ENCODE measurements around the gene THUMPD3. TPM values are rescaled to one million over a fixed set of nuclear protein-coding genes. Genes with fewer than 3 reads are reported as not detected.

The THUMPD3 gene
- polyA plus RNA-seq, 2 donors: 21.2 to 24.7 TPM

DNA sequence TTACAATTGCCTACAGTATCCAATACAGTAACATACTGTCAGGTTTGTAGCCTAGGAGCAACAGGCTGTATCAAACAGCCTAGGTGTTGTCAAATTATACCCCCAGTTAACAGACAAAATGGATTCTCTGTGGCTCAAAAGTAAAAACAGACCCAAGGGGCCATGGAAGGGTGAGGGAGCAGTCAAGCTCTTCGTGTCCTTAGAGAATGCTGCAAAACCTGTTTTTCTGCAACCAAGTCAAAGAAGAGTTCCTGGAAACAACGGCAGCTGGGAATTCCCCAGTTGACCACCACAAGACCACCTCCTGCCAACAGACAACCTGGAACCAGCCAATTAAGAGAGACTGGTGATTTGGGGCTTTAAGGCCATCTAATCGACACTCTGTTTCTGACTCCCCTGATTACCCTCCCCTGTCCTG lies 11.1 kb upstream of the THUMPD3 start:
- Histone ChIP-seq H3K9me3 (ENCODE audit: control insufficient read depth in 2 of 2, insufficient read depth in 1 of 2, low read depth in 1 of 2, low read length in 1 of 2) (no peaks in the 10 kb centered on the region), H3K4me3 (ENCODE audit: low read depth in 1 of 2, low read length in 2 of 2) (no peak overlapping the region), H3K27ac (ENCODE audit: low read depth in 2 of 2, low read length in 1 of 2) (no peak overlapping the region), H3K27me3 (ENCODE audit: control insufficient read depth in 1 of 2, insufficient read depth in 2 of 2, low read length in 2 of 2) (no peaks in the 10 kb centered on the region), H3K36me3 (ENCODE audit: control insufficient read depth in 2 of 2, insufficient read depth in 2 of 2, low read length in 1 of 2) (peaks cover 0 to 3% of the 10 kb centered on the region in 2 donors), H3K4me1 (ENCODE audit: control insufficient read depth in 2 of 2, insufficient read depth in 2 of 2, low read length in 1 of 2) (peaks cover 0 to 18% of the 10 kb centered on the region in 2 donors)
- 26 to 46% methylated on average over 3 of the region's 3 CpGs for WGBS, 2 donors

DNA sequence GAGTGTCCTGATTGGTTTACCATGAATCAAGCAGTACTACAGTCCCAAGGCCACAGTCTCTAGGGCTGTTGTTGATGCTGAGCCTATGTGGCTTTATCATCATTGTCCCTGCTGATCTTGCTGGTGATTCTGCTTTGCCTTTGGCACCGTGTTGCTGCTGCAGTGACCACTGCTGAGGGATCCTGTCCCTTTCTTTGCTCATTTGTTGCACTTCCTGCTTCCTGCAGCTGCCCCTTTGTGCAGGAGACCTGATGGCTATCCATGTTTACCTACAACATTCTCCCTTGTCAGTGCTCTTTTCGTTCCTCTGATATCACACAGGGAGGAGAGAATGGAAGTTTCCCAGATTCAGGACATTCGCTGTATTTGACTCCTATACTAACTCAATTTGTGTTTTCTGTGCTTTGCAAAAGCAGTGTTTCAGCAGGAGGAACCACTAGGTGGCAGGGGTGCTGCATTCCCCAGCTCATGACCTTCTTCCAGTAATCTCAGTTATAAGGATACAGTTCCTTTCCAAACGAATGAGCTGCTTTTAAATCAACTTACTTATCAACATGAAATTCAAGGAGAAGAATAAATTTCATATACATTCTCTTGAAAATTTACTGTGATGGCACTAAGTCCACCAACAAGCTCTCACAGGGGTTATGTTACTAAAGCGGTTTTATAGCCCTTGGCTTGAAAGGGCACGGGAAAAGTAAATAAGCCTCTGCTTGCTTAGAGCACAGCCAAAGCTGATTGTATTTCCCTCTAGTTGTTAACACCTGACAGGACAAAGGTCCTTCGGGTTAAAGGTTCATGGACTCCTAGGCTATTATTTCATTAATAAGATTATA lies 9.7 kb upstream of the THUMPD3 start:
- Histone ChIP-seq H3K27ac (ENCODE audit: low read depth in 2 of 2, low read length in 1 of 2) (no peak overlapping the region), H3K4me3 (ENCODE audit: low read depth in 1 of 2, low read length in 2 of 2) (no peak overlapping the region), H3K27me3 (ENCODE audit: control insufficient read depth in 1 of 2, insufficient read depth in 2 of 2, low read length in 2 of 2) (no peaks in the 10 kb centered on the region), H3K4me1 (ENCODE audit: control insufficient read depth in 2 of 2, insufficient read depth in 2 of 2, low read length in 1 of 2) (peaks cover 0 to 18% of the 10 kb centered on the region in 2 donors), H3K9me3 (ENCODE audit: control insufficient read depth in 2 of 2, insufficient read depth in 1 of 2, low read depth in 1 of 2, low read length in 1 of 2) (no peaks in the 10 kb centered on the region), H3K36me3 (ENCODE audit: control insufficient read depth in 2 of 2, insufficient read depth in 2 of 2, low read length in 1 of 2) (peaks cover 0 to 3% of the 10 kb centered on the region in 2 donors)
- 20 to 29% methylated on average over 7 of the region's 7 CpGs for WGBS, 2 donors

DNA sequence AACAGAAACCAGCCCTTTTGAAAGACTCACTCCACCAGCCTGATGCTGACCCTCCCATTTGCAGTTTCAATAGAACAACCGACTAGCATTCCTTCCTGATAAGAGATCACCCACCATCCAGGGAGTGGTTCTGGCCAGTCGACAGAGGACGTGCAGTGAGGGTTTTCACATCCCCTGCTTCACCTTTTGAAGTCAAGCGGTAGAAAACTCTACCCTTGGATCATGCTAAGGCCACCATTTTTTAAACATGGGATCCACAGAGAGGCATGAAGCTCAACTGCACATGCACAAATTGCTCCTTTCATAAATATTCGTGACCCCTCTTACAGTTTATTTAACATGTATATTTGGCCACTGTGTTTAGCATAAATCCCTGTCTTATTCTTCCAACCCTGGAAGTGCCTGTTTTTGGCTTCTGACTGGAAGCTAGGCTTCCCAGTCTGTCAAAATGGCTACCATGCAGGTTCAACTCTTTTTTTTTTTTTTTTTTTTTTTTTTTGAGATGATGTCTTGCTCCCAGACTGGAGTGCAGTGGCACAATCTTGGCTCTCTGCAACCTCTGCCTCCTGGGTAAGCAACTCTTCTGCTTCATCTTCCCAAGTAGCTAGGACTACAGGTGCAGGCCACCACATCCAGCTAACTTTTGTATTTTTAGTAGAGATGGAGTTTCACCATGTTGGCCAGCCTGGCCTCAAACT lies 1.0 kb upstream of the THUMPD3 start:
- Histone ChIP-seq H3K4me1 (ENCODE audit: control insufficient read depth in 2 of 2, insufficient read depth in 2 of 2, low read length in 1 of 2) (no peaks in the 10 kb centered on the region), H3K27ac (ENCODE audit: low read depth in 2 of 2, low read length in 1 of 2) (no peak overlapping the region), H3K27me3 (ENCODE audit: control insufficient read depth in 1 of 2, insufficient read depth in 2 of 2, low read length in 2 of 2) (no peaks in the 10 kb centered on the region), H3K9me3 (ENCODE audit: control insufficient read depth in 2 of 2, insufficient read depth in 1 of 2, low read depth in 1 of 2, low read length in 1 of 2) (no peaks in the 10 kb centered on the region), H3K36me3 (ENCODE audit: control insufficient read depth in 2 of 2, insufficient read depth in 2 of 2, low read length in 1 of 2) (peaks cover 0 to 2% of the 10 kb centered on the region in 2 donors), H3K4me3 (ENCODE audit: low read depth in 1 of 2, low read length in 2 of 2) (no peak overlapping the region)
- 65 to 67% methylated on average over 5 of the region's 5 CpGs for WGBS, 2 donors

DNA sequence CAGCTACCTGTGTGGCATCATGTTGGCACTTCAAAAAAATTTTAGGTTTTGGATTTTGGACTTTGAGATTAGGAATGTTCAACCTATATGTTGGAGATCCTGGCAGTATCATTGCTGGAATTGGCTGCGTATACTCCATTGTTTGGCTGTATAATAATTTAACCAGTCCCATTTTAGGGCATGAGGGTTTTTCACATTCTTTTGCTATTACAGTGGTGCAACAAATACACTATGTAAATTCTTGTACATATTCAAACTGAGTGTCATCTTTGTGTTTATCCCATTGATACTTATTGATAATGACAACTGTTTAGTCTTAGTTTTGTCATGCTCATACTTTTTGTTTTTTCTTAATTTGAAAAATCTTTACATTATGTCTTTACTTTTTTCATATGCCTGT lies 6.7 kb downstream of the THUMPD3 start:
- 83 to 96% methylated on average over 1 of the region's 1 CpG for WGBS, 2 donors
- no peaks in the 10 kb centered on the region for H3K9me3 ChIP-seq (ENCODE audit: control insufficient read depth in 2 of 2, insufficient read depth in 1 of 2, low read depth in 1 of 2, low read length in 1 of 2)
- no peak overlapping the region for H3K27ac ChIP-seq (ENCODE audit: low read depth in 2 of 2, low read length in 1 of 2)
- H3K36me3 ChIP-seq (ENCODE audit: control insufficient read depth in 2 of 2, insufficient read depth in 2 of 2, low read length in 1 of 2): peaks cover 5% of the 10 kb centered on the region in 2 donors
- H3K4me3 ChIP-seq (ENCODE audit: low read depth in 1 of 2, low read length in 2 of 2): no peak overlapping the region
- no peaks in the 10 kb centered on the region for H3K27me3 ChIP-seq (ENCODE audit: control insufficient read depth in 1 of 2, insufficient read depth in 2 of 2, low read length in 2 of 2)
- H3K4me1 ChIP-seq (ENCODE audit: control insufficient read depth in 2 of 2, insufficient read depth in 2 of 2, low read length in 1 of 2): no peaks in the 10 kb centered on the region

DNA sequence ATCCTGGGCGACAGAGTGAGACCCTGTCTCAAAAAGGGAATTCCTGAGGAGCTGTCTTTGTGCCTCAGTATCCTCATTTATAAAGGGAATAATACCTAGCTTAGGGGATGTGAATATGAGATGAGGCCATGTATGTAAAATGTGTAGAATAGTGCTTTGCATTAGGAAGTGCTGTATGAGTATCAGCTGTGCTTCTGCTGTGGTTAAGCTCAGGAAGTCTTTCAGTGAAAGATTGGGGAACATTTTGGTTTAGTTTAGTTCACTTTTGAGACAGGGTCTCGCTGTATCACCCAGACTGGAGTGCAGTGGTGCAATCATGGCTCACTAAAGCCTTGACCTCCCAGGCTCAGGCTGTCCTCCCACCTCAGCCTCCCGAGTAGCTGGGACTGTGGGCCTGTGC lies 10.6 kb downstream of the THUMPD3 start:
- Histone ChIP-seq H3K4me3 (ENCODE audit: low read depth in 1 of 2, low read length in 2 of 2) (no peak overlapping the region), H3K4me1 (ENCODE audit: control insufficient read depth in 2 of 2, insufficient read depth in 2 of 2, low read length in 1 of 2) (no peaks in the 10 kb centered on the region), H3K36me3 (ENCODE audit: control insufficient read depth in 2 of 2, insufficient read depth in 2 of 2, low read length in 1 of 2) (peaks cover 3 to 7% of the 10 kb centered on the region in 2 donors), H3K27ac (ENCODE audit: low read depth in 2 of 2, low read length in 1 of 2) (no peak overlapping the region), H3K27me3 (ENCODE audit: control insufficient read depth in 1 of 2, insufficient read depth in 2 of 2, low read length in 2 of 2) (no peaks in the 10 kb centered on the region), H3K9me3 (ENCODE audit: control insufficient read depth in 2 of 2, insufficient read depth in 1 of 2, low read depth in 1 of 2, low read length in 1 of 2) (no peaks in the 10 kb centered on the region)
- 87 to 93% methylated on average over 3 of the region's 3 CpGs for WGBS, 2 donors

DNA sequence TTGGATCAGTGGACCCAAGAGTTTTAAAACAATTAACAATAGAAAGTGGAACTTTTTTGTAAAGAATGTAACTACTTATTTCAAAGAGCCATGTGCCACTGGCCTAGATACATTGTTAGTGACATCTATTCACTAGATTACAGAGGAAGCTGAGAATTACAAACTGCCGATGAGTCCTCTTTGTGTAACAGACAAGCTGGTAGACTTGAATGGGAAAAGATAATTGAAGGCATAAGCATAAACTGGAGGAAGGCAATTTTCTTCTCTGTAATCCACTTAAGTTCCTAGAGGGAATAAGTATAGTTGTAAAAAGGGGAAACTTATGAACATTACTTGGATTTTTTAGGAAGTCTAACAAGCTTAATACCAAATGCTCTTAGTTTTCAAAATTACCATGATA lies 15.1 kb downstream of the THUMPD3 start:
- no peaks in the 10 kb centered on the region for H3K27me3 ChIP-seq (ENCODE audit: control insufficient read depth in 1 of 2, insufficient read depth in 2 of 2, low read length in 2 of 2)
- H3K27ac ChIP-seq (ENCODE audit: low read depth in 2 of 2, low read length in 1 of 2): no peak overlapping the region
- H3K4me1 ChIP-seq (ENCODE audit: control insufficient read depth in 2 of 2, insufficient read depth in 2 of 2, low read length in 1 of 2): no peaks in the 10 kb centered on the region
- H3K9me3 ChIP-seq (ENCODE audit: control insufficient read depth in 2 of 2, insufficient read depth in 1 of 2, low read depth in 1 of 2, low read length in 1 of 2): no peaks in the 10 kb centered on the region
- 94 to 95% methylated on average over 1 of the region's 1 CpG for WGBS, 2 donors
- H3K36me3 ChIP-seq (ENCODE audit: control insufficient read depth in 2 of 2, insufficient read depth in 2 of 2, low read length in 1 of 2): peaks cover 3 to 4% of the 10 kb centered on the region in 2 donors
- H3K4me3 ChIP-seq (ENCODE audit: low read depth in 1 of 2, low read length in 2 of 2): no peak overlapping the region

DNA sequence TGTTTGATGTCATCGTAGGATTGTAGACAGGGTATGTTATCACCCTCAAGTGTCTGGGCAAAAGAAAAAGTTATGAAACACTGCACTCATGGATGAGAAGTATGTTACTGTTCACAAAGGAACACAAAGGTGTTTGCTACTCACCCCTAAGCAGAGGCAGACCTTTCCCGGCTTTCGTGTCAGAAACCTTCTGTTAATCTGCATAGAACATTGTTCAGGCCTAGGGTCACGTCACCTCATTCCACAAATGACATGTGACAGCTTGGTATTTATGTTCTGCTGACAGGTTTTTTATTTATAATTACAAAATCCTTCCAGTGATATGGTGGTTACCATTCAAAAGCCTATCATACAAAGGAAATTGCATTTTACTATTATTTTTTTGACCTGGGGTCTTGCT lies 16.5 kb downstream of the THUMPD3 start:
- H3K27me3 ChIP-seq (ENCODE audit: control insufficient read depth in 1 of 2, insufficient read depth in 2 of 2, low read length in 2 of 2): no peaks in the 10 kb centered on the region
- H3K4me3 ChIP-seq (ENCODE audit: low read depth in 1 of 2, low read length in 2 of 2): no peak overlapping the region
- H3K9me3 ChIP-seq (ENCODE audit: control insufficient read depth in 2 of 2, insufficient read depth in 1 of 2, low read depth in 1 of 2, low read length in 1 of 2): no peaks in the 10 kb centered on the region
- no peaks in the 10 kb centered on the region for H3K4me1 ChIP-seq (ENCODE audit: control insufficient read depth in 2 of 2, insufficient read depth in 2 of 2, low read length in 1 of 2)
- WGBS, 2 donors: 63 to 66% methylated on average over 4 of the region's 4 CpGs
- peaks cover 0 to 2% of the 10 kb centered on the region in 2 donors for H3K36me3 ChIP-seq (ENCODE audit: control insufficient read depth in 2 of 2, insufficient read depth in 2 of 2, low read length in 1 of 2)
- H3K27ac ChIP-seq (ENCODE audit: low read depth in 2 of 2, low read length in 1 of 2): no peak overlapping the region

DNA sequence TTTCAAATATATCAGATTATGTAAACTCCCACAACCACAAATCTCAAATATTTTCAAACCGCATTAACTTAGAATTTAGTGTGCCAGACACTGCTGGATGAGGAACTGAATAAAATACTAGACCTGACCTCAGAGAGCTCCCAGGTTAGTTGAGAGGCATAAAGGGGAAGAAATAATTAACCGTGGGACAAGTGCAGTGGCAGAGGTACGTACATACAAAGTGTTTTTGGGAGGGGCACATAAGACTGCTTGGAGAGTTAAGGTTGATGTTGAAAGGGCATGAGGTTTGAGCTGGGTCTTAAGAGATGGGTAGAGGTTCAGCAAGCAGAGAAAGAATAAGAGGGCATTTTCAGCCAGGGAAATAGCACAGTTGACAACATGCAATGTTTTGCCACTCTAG lies 17.2 kb downstream of the THUMPD3 start:
- H3K4me3 ChIP-seq (ENCODE audit: low read depth in 1 of 2, low read length in 2 of 2): no peak overlapping the region
- H3K36me3 ChIP-seq (ENCODE audit: control insufficient read depth in 2 of 2, insufficient read depth in 2 of 2, low read length in 1 of 2): peaks cover 0 to 4% of the 10 kb centered on the region in 2 donors
- 83 to 87% methylated on average over 3 of the region's 3 CpGs for WGBS, 2 donors
- no peaks in the 10 kb centered on the region for H3K4me1 ChIP-seq (ENCODE audit: control insufficient read depth in 2 of 2, insufficient read depth in 2 of 2, low read length in 1 of 2)
- H3K27me3 ChIP-seq (ENCODE audit: control insufficient read depth in 1 of 2, insufficient read depth in 2 of 2, low read length in 2 of 2): no peaks in the 10 kb centered on the region
- H3K9me3 ChIP-seq (ENCODE audit: control insufficient read depth in 2 of 2, insufficient read depth in 1 of 2, low read depth in 1 of 2, low read length in 1 of 2): no peaks in the 10 kb centered on the region
- H3K27ac ChIP-seq (ENCODE audit: low read depth in 2 of 2, low read length in 1 of 2): no peak overlapping the region

DNA sequence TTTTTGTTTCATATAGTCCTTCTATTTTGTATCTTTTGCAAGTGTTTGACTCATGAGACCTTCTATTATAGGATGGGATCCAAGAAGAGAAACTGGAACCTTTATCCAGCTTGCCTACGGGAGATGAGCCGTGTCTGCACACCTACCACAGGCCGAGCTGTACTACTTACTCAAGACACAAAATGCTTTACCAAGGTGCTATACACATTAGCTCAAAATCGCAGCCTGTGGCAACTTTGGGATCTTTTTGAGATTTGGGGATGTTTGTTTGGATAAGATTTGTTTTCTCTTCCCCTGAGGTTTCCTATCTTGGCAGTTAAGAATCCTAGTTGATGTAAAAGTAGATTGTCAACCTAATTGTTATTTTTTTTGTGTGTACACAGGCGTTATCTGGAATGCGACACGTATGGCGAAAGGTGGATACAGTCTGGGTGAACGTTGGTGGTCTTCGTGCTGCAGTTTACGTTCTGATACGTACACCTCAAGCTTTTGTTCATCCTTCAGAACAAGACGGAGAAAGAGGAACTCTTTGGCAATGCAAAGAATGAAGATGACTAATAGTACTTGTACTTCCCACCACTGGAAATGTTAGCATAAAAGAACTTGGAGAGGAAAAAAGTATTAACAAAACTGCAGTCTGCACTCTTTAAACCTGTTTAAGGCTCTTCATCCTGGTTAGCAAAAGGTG lies 21.4 kb downstream of the THUMPD3 start:
- Histone ChIP-seq H3K4me3 (ENCODE audit: low read depth in 1 of 2, low read length in 2 of 2) (no peak overlapping the region), H3K27me3 (ENCODE audit: control insufficient read depth in 1 of 2, insufficient read depth in 2 of 2, low read length in 2 of 2) (no peaks in the 10 kb centered on the region), H3K27ac (ENCODE audit: low read depth in 2 of 2, low read length in 1 of 2) (no peak overlapping the region), H3K4me1 (ENCODE audit: control insufficient read depth in 2 of 2, insufficient read depth in 2 of 2, low read length in 1 of 2) (no peaks in the 10 kb centered on the region), H3K36me3 (ENCODE audit: control insufficient read depth in 2 of 2, insufficient read depth in 2 of 2, low read length in 1 of 2) (peaks cover 3 to 5% of the 10 kb centered on the region in 2 donors), H3K9me3 (ENCODE audit: control insufficient read depth in 2 of 2, insufficient read depth in 1 of 2, low read depth in 1 of 2, low read length in 1 of 2) (no peaks in the 10 kb centered on the region)
- WGBS, 2 donors: 67% methylated on average over 13 of the region's 13 CpGs

All from esophagus (tissue), 2 donors.